Prostate gland (tissue), 2 donors: Measurements from ENCODE around the gene THBS2. TPM values are rescaled to one million over a fixed set of nuclear protein-coding genes. Genes with fewer than 3 reads are reported as not detected.

Experiments used
- DNase-seq: peaks from one replicate; pipeline ENCODE4 v3.0.0-alpha.2; 2019; ENCODE audit warnings: low spot score
- H3K27ac ChIP-seq, 2 donors: fragments of 200-600 bp; sonication (generic); 2 replicates each; pipeline ENCODE4 v1.5.1; 2017 to 2019
- H3K27me3 ChIP-seq: fragments of 200-600 bp; sonication (generic); replicated peaks from 2 replicates; pipeline ENCODE4 v1.5.1; 2019; ENCODE audit not compliant: insufficient read depth
- H3K36me3 ChIP-seq, 2 donors: fragments of 200-600 bp; sonication (generic); 1 replicate in 1 of 2; 2 replicates in 1 of 2; pipeline versions ENCODE4 v1.5.1 to v1.8.1; 2017 to 2019
- H3K4me1 ChIP-seq: fragments of 200-600 bp; sonication (generic); replicated peaks from 2 replicates; pipeline ENCODE4 v1.5.1; 2019
- H3K4me3 ChIP-seq, 2 donors: fragments of 200-600 bp; sonication (generic); 2 replicates each; pipeline ENCODE4 v1.5.1; 2017 to 2019
- H3K9me3 ChIP-seq: fragments of 200-600 bp; sonication (generic); 2 replicates; pipeline ENCODE4 v1.5.1; 2017
- CTCF ChIP-seq, 4 experiments: fragments of 200-600 bp in 2 of 4; fragments of 450-650 bp in 2 of 4; sonication (generic) in 2 of 4; IDR thresholded peaks; 1 replicate in 3 of 4; 2 replicates in 1 of 4; pipeline ENCODE4 v1.5.1; 2016 to 2019; ENCODE audit warnings: antibody characterized with exemption in 4 of 4, mild to moderate bottlenecking in 2 of 4, moderate library complexity in 2 of 4
- POLR2A ChIP-seq: fragments of 450-650 bp; IDR thresholded peaks from one replicate; pipeline ENCODE4 v1.6.1; 2016; ENCODE audit warnings: antibody characterized with exemption, mild to moderate bottlenecking
- POLR2AphosphoS5 ChIP-seq: sonication (generic); formaldehyde crosslinking; IDR thresholded peaks from one replicate; pipeline ENCODE4 v1.6.1; 2017; ENCODE audit warnings: antibody characterized with exemption
- WGBS: methylation state at CpG from one replicate; pipeline ENCODE4 v1.1.5; 2018; 5-methylcytosine and 5-hydroxymethylcytosine counted together
- intact Hi-C: fragments of 100-400 bp; cut with DNase I; formaldehyde crosslinking; loops from one replicate; pipeline ENCODE4 v1.14.2; 2022
- total RNA-seq, 2 donors: library from RNA; depleted of rRNA; stranded (reverse); fragments of >200 nt; gene quantifications; one replicate each; pipeline ENCODE4 v1.1.0, GENCODE V29; 2016

Gene THBS2
- total RNA-seq, 2 donors from 2014 or later = 3.3 to 10.9 TPM

GRCh38 chr6:169243661-169244060 is 10.0 kb downstream of the THBS2 start:
- H3K4me1 ChIP-seq = no peaks in the 10 kb centered on the region
- intact Hi-C loops = no loop called here
- 48% methylated on average over 1 of the region's 1 CpG for WGBS
- H3K27me3 ChIP-seq = no peaks in the 10 kb centered on the region
- peak overlapping the region; percentile 4 to 10 for H3K27ac ChIP-seq
- H3K36me3 ChIP-seq = no peaks in the 10 kb centered on the region
- DNase-seq = no peak
- TF ChIP-seq POLR2AphosphoS5 (peak; percentile 21), CTCF (IDR thresholded peaks at IDR 0.05) (no peak)
- no peak overlapping the region for H3K4me3 ChIP-seq
- H3K9me3 ChIP-seq = no peaks in the 10 kb centered on the region

- Histone ChIP-seq H3K36me3 (no peaks in the 10 kb centered on the region), H3K4me3 (no peak overlapping the region), H3K27me3 (no peaks in the 10 kb centered on the region), H3K4me1 (no peaks in the 10 kb centered on the region), H3K27ac (peak overlapping the region; percentile 4 to 10), H3K9me3 (no peaks in the 10 kb centered on the region)
- intact Hi-C loops = no loop called here
- DNase-seq = no peak
- WGBS = 74% methylated on average over 11 of the region's 11 CpGs
- TF ChIP-seq CTCF (IDR thresholded peaks at IDR 0.05) (no peak), POLR2AphosphoS5 (no peak), POLR2A (no peak)
Observed at GRCh38 chr6:169243186-169243585, 10.5 kb downstream of the THBS2 start.

GRCh38 chr6:169241688-169242350 is 11.8 kb downstream of the THBS2 start:
- intact Hi-C loops = no loop called here
- no peak overlapping the region for H3K27ac ChIP-seq
- H3K9me3 ChIP-seq = no peaks in the 10 kb centered on the region
- DNase-seq = peak; percentile 3
- no peak for TF ChIP-seq CTCF (IDR thresholded peaks at IDR 0.05)
- TF ChIP-seq POLR2A = no peak
- TF ChIP-seq POLR2AphosphoS5 = no peak
- no peaks in the 10 kb centered on the region for H3K36me3 ChIP-seq
- H3K4me3 ChIP-seq = no peak overlapping the region
- no peaks in the 10 kb centered on the region for H3K27me3 ChIP-seq
- no peaks in the 10 kb centered on the region for H3K4me1 ChIP-seq
- 92% methylated on average over 32 of the region's 32 CpGs for WGBS

GRCh38 chr6:169240591-169241390 is 12.9 kb downstream of the THBS2 start:
- TF ChIP-seq POLR2AphosphoS5 = no peak
- no peak for TF ChIP-seq POLR2A
- no peak for TF ChIP-seq CTCF (IDR thresholded peaks at IDR 0.05)
- H3K36me3 ChIP-seq = no peaks in the 10 kb centered on the region
- peak; percentile 3 for DNase-seq
- H3K27me3 ChIP-seq = no peaks in the 10 kb centered on the region
- no peaks in the 10 kb centered on the region for H3K9me3 ChIP-seq
- WGBS = 87% methylated on average over 28 of the region's 28 CpGs
- H3K4me3 ChIP-seq = no peak overlapping the region
- intact Hi-C loops = no loop called here
- peak overlapping the region; percentile 31 to 36 for H3K27ac ChIP-seq
- no peaks in the 10 kb centered on the region for H3K4me1 ChIP-seq

GRCh38 chr6:169240125-169240524 is 13.5 kb downstream of the THBS2 start:
- Histone ChIP-seq H3K4me1 (no peaks in the 10 kb centered on the region), H3K36me3 (no peaks in the 10 kb centered on the region), H3K4me3 (no peak overlapping the region), H3K27me3 (no peaks in the 10 kb centered on the region), H3K27ac (peak overlapping the region; percentile 31 to 36), H3K9me3 (no peaks in the 10 kb centered on the region)
- peak; percentile 55 for DNase-seq
- no peak for TF ChIP-seq POLR2A
- peak; percentile 78 for TF ChIP-seq POLR2AphosphoS5
- no peak for TF ChIP-seq CTCF (IDR thresholded peaks at IDR 0.05)
- intact Hi-C loops = no loop called here
- WGBS = 24% methylated on average over 11 of the region's 11 CpGs
